SK-MEL-5 (cell line): ENCODE measurements around the gene ZNF385D. TPM values are rescaled to one million over a fixed set of nuclear protein-coding genes. Genes with fewer than 3 reads are reported as not detected.

Experiments used
- DNase-seq: peaks from one replicate; pipeline ENCODE4 v3.0.0-alpha.2; 2016; ENCODE audit warnings: low read depth, low spot score
- in situ Hi-C: cut with HindIII; loops from 2 replicates; pipeline ENCODE4 v1.10.0; 2016; ENCODE audit warnings: low sequenced_read_pairs, high pct_unique_total_duplicates, low pct_unique_long_range_greater_than_20kb
- total RNA-seq: library from RNA; depleted of rRNA; stranded (reverse); fragments of >200 nt; shearing (Covaris generic); gene quantifications from 2 replicates; pipeline ENCODE4 v1.2.3, GENCODE V29; 2014

The ZNF385D gene
- total RNA-seq, 1 experiment from 2014 or later, result not detected

DNA sequence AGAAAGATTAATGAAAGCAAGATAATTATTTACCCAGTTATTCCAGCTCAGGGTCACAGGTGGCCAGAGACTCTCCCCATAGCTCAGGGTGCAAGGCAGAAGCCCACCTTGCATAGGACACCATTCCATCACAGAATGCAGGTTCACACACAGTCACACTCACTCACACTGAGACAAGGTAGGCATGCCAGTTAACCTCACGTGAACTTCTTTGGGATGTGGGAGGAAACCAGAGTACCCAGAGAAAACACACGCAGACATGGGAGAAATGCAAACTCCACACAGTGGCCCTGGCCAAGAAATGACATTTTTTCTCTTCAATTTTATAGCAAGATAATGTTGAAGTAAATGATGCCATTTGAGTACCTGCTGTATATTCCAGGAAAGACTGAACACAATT is 106.7 kb downstream of the ZNF385D start:
- no peak for DNase-seq
- in situ Hi-C loops, result no loop called here

DNA sequence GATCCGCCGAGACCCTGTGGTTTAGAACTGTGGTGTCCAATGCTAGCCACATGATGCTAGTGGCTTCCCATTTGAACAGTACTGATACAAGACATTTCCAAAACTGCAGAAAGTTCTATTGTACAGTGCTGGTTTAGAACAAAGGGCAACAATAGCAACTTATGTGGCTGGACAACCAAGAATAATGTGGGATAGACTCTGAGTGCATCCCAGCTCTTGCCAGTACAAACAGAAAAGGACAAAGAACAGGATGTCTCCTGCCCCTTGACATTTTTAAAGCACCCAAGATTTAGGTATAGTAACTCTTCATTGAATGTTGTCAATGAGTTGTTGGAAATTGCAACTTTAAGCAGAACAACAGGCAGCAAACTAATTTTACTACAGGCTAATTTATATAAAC is 107.3 kb downstream of the ZNF385D start:
- DNase-seq, result no peak
- in situ Hi-C loops, result no loop called here

DNA sequence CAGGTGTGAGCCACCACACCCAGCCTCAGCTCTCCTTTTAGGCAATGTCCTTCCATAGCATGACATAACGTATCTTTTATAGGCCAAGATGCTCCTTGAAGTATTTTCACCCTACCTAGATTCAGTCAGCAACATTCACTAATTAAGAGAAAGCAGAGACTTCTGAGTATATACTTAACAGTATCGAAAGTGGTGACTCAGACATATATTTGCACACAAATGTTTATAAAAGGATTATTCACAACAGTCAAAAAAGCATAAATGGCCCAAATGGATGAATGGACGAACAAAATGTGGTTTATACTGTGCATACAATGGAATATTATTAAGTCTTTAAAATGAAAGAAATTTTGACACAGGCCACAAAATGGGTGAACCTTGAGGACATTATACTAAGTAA is 108.6 kb downstream of the ZNF385D start:
- DNase-seq, result no peak
- in situ Hi-C loops, result no loop called here

DNA sequence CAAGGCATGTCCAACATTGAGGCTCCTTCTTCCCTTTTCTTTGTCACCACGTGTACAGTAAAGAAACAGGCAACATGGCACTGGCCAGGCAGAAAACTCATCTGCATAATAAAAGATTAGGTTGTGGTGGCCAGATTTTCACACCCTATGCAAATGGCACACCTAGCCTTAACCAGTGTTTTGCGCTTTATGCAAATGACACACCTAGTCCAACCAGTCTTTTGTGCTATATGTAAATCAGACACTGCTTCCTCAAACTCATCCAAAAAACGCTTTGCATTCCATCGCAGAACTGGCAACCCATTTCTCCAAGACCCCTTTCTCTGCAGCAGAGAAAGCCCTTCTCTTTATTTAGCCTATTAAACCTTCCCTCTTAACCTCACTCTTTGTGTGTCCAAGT is 109.1 kb downstream of the ZNF385D start:
- DNase-seq, result no peak
- in situ Hi-C loops, result no loop called here

DNA sequence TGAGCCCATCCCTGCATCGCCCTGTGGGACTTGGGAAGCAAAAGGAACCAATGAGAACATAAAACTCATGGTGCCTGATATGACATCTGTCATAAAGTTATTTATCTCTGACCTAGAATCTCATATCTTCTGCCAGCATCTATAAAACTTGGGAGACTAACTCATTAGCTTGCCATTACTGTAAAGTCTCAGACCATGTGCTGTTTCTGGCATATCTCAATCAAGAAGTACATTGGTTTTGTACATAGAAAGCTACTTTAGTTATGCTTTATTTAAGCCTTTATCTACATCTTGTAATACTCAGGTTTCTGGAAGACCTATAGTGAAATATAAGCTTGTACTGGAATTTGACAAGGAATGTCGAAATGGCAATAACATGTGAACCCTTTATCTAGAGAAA is 112.5 kb downstream of the ZNF385D start:
- in situ Hi-C loops, result no loop called here
- DNase-seq, result no peak

DNA sequence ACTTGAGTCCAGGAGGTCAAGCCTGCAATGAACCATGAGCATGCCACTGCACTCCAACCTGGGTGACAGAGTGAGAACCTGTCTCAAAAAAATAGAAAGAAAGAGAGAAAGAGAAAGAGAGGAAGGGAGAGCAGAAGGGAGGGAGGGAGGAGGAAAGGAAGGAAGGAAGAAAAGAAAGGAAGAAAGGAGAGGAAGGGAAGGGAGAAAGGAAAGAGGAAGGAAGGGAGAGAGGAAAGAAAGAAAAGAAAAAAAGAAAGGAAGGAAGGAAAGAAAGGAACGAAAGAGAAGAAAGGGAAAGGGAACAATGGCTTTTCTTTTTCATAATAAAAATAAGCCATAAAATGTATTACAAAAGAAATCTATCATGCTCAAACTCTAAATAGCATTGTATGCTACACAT is 116.9 kb downstream of the ZNF385D start:
- in situ Hi-C loops, result no loop called here
- DNase-seq, result no peak

DNA sequence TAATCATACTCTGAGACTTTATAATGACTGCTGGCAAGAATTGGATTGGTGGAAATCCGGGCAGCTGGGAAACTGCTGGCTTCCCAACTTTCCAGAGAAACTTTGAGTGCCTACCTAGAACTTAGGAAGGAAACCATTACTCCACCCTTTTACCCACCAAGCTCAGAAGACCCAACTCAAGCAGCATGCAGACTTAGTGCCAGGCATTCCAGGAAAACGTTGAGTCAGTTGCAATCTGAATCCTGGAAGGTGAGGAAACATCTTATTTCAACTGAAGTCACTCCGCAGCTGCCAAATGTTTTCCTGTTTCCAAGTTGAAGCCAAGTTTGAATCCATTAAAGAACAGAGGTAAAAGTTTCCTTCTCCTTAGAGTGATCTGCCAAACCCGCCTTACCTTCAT is 126.5 kb downstream of the ZNF385D start:
- DNase-seq, result no peak
- in situ Hi-C loops, result no loop called here

DNA sequence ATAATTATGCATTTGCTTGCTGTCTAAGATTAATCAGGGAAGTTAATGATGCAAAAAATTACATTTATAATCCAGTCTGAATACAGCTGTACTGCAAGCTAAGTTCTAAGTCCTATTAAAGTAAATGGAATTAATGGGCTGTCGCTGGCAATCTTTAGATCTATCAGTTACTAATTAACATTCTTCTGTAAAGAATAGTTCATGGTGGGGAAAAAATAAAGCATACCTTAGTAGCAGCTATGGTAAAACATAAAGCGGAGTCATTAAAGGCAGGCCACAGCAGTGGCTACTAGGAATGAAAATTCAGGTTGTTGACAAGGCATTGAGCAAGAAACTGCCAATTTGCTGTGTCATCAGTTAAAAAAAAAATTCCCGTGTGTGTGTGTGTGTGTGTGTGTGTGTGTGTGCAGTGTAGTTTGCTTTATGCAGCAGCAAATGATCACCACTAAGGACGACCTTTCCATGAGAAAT is 129.8 kb downstream of the ZNF385D start:
- no peak for DNase-seq
- in situ Hi-C loops, result no loop called here

DNA sequence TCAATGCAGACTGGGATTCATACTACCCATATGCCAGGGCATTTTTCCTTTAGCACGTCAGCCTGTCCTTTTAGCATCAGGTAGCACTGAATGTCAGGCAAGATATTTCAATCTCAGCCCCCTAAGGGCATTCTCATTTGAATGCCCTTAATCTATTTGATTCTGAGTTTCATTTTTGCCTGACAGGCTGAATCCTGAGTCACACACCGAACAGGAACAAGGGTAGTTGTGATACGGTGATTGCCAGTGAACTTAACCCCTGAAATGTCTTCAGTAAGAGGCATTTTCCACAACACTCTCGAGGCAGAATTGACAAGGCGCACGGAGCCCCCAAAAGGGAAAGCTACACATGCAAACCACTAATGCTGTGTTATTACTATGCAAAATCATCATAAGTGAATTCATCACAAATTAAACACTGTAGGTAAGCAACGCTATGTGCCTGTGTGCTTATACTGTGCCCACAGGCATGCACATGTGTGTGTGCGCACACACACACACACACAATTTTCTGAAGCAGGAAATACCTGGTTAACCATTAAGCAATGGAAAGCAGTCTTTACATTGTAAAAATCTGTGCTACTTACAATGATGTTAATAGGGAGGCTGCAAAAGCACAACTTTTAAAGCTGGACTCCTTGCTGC is 130.4 kb downstream of the ZNF385D start:
- DNase-seq, result no peak
- in situ Hi-C loops, result no loop called here

DNA sequence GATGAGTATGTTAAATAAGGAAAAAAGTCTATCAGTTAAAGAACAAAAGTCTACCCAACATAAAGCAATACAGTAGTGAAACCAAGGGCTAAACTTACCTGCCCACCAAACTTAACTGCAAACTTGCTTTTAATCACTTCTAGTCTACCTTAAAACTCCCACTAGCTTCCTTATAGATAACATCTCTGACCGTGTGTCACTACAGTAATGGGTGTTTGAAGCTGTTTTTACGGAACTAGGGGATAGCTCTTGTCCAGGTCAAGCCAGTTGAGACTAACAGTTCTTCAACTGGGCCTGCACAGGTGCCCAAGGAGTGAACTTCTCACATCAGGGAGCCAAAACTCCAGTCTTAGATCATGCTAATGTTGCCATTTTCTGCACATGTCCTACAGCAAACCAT is 132.3 kb downstream of the ZNF385D start:
- in situ Hi-C loops, result no loop called here
- DNase-seq, result no peak

DNA sequence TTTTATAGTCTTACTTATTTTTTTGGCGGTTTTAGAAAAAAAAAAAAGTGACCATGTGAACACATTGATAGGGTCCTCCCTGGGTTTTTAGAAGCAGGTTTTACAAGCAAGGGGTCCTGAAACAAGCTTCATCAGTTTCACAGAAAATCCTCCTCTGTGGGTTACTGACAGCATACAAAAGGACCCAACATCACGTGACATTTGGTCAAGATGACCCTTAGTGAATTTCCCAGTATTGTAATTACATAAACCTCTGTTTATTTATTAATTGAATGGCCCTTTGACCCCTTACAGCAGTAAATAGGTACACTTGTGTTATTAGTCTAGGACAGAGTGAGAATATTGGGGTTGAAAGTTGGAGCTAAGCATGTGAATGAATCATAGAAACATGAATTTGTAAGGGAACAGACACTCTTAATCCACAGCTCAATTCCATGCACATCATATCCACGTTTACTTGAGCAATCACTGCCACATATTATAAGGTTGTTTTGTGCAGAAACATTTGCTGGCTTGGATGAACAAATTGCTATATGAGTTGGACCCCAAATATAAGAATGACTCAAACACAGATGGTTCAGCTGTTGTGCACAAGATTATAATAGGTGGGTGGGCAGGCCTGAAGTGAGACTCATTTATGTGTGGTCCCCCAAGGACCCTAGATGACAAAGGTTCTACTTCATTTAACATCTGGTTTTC is 137.5 kb downstream of the ZNF385D start:
- DNase-seq, result no peak
- in situ Hi-C loops, result no loop called here

DNA sequence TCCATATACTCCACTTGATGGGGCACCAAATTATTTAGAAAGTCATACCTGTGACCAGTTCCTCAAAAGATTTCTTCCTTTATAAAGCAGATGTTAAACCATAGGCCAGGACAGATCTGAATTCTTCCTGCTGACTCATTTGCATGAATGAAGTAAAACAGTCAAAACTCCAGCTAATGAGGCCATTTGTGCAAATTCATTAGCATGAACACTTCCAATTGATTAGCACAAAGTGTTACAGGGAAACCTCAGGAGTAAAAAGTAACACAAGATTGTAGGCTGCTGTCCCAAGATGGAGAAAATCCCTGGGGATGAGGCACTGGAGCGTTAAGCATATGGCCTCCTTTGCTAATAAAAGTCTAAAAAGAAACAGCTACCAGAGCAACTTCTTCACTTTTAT is 149.8 kb downstream of the ZNF385D start:
- no peak for DNase-seq
- in situ Hi-C loops, result no loop called here

DNA sequence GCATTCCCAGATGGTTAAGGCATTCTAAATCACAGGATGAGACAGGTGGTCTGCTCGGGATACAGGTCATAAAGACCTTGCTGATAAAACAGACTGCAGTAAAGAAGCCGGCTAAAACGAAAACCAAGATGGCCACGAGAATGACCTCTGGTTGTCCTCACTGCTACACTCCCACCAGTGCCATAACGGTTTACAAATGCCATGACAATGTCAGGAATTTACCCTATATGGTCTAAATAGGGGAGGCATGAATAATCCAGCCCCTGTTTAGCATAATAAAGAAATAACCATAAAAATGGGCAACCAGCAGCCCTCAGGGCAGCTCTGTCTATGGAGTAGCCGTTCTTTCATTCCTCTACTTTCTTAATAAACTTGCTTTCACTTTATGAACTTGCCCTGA is 151.1 kb downstream of the ZNF385D start:
- in situ Hi-C loops, result no loop called here
- no peak for DNase-seq

DNA sequence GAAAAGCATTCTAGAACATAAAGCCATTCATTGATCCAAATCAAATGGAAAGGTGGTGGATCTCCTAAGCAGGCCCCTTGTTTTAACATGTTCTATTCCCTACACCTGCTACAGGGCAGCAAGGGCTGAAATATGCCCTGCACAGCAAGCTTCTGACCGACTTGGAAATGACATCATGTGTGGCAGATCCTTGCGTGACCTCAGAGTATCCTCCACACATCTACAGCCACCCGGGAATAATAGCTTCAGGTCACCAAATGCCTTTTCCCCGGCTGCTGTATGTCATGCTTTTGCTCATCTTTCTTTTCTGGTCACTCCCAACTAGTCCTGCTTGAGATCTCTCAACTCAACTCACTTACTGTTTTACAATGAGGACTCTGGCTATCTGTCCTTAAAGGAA is 158.2 kb downstream of the ZNF385D start:
- in situ Hi-C loops, result no loop called here
- DNase-seq, result no peak

DNA sequence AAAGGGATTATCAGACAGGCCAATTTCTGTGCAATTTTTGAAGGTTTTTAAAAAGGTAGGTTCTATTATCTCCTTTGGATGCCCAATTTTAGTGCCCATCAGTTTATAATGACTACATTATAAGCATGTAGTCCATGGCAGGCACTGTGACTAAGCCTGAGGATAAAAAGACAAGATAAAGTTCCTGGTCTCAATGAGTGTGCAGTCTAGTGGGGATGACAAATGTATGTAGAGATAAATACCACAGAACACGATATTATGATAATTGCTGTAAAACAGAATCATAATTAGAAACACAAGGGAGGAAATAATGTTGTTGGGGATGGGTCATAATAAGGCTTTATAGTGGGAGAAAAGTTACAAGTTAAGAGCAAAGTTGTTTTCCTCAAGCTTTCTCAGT is 163.1 kb downstream of the ZNF385D start:
- no peak for DNase-seq

DNA sequence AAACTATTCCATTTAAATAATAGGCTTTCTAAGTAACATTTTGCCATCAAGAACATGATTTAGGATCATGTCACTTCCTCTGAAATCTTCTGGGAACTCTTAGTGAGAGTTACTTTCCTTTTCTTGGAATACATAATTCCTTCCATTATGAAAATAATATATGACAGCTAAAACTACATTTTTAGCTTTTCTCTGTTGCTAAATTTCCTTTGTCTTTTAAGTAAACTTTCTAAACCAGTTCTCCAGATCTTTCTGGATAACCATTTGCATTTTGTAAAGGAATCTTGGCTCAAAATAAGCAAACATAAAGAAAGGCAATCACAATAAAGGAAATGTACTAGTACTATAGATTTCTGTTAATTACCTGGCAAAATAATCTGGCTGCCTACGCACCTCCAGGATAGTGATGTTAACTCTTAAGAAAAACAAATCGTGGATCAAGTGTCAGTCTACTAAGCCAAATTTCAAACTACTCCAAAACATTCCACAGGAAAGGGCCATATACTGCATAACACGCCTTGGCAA is 165.7 kb downstream of the ZNF385D start:
- DNase-seq, result no peak
- in situ Hi-C loops, result no loop called here

More for the DNA sequence above, 163.1 kb downstream of the ZNF385D start:
- in situ Hi-C loops, result no loop called here

DNA sequence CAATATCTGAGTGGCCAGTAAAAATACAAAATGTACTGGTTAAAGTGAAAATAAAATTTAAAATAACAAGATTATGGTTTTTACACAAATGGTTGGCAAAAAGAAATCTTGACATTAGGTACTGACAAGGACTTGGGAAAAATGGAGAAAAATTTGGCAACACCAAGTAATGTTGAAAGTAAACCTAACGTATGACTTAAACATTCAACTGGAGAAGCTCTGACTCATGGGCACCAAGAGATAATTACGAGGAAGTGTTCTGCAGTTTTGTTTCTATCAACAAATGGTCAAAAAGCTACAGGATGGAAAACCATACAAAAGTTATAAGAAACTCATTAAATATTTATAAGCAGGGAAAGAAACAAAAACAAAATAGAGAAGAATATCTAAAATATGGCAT is 177.7 kb downstream of the ZNF385D start:
- in situ Hi-C loops, result no loop called here

DNA sequence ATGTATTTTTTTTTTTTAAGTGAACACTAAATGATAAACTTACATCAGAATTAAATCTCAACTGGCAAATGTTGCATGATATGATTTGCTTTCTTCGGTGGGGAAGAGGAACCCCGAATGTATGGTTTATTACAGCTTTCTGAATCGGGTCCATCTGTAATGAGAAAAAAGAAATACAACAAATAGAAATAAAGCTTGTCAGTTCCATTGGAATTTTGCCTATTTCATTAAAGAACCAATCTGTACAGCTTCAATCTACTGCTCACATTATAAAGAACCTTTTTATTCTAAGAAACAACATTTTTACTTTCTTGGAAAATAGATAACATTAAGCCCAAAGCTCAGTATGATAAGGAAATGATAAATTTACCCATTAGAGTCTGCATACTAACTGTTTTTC is 186.5 kb downstream of the ZNF385D start:
- DNase-seq, result no peak
- in situ Hi-C loops, result no loop called here

More for the DNA sequence above, 177.7 kb downstream of the ZNF385D start:
- no peak for DNase-seq

DNA sequence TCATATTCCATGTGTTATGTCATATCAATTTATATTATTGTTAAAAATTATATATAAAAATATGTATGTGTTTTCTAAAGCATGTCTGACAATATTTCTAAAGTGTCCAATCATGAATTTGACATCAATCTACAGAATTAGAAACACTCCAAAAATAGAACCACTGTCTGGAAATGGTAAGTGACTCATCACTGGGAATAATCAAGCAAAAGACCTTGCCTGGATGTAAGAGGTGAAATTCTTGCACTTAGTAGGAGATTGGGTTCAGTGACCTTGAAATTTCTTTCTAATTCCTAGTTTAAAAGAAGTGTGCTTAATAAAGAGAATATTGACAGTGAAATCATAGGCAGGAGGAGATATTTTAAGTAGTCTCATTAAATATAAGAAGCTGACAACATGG is 188.8 kb downstream of the ZNF385D start:
- no peak for DNase-seq

More for the DNA sequence above, 188.8 kb downstream of the ZNF385D start:
- in situ Hi-C loops, result no loop called here
